Esophagus squamous epithelium (tissue), 5 donors: ENCODE results near the gene CAPS. TPM values are rescaled to one million over a fixed set of nuclear protein-coding genes. Genes with fewer than 3 reads are reported as not detected.
A peak's percentile ranks its signal among the peaks of the same experiment; 100 is the strongest.

Experiments used
- DNase-seq: peaks from one replicate; lab custom pipeline; 2025; lab: John Stamatoyannopoulos, UW
- H3K27ac ChIP-seq, 4 donors: fragments of 200-600 bp; sonication (generic); one replicate each; pipeline ENCODE4 v1.5.1; 2016 to 2019; ENCODE audit warnings: mild to moderate bottlenecking in 1 of 4
- H3K27me3 ChIP-seq, 4 donors: fragments of 200-600 bp; sonication (generic); 1 replicate in 3 of 4; 2 replicates in 1 of 4; pipeline versions ENCODE4 v1.5.1 to v1.6.0; 2017 to 2021; ENCODE audit warnings: antibody characterized with exemption in 1 of 4
- H3K36me3 ChIP-seq, 3 donors: fragments of 200-600 bp; sonication (generic); one replicate each; pipeline ENCODE4 v1.5.1; 2016 to 2019
- H3K4me1 ChIP-seq, 3 donors: fragments of 200-600 bp; sonication (generic); one replicate each; pipeline ENCODE4 v1.5.1; 2017 to 2019
- H3K4me3 ChIP-seq, 4 donors: fragments of 200-600 bp; sonication (generic); 1 replicate in 3 of 4; 2 replicates in 1 of 4; pipeline ENCODE4 v1.5.1; 2016 to 2019; ENCODE audit warnings: mild to moderate bottlenecking in 2 of 4, moderate library complexity in 1 of 4
- H3K9me3 ChIP-seq, 3 donors: fragments of 200-600 bp; sonication (generic); one replicate each; pipeline ENCODE4 v1.5.1; 2016 to 2019
- POLR2A ChIP-seq, 4 donors: fragments of 450-650 bp; IDR thresholded peaks; one replicate each; pipeline ENCODE4 v1.6.1; 2017; ENCODE audit warnings: antibody characterized with exemption in 4 of 4, mild to moderate bottlenecking in 4 of 4, moderate library complexity in 3 of 4
- WGBS, 2 donors: methylation state at CpG; one replicate each; pipeline ENCODE4 v1.1.5; 2018; 5-methylcytosine and 5-hydroxymethylcytosine counted together
- intact Hi-C: fragments of 100-400 bp; cut with DNase I; formaldehyde crosslinking; loops from one replicate; pipeline ENCODE4 v1.15.0; 2022
- total RNA-seq, 4 donors: library from RNA; depleted of rRNA; stranded (reverse); fragments of >200 nt; gene quantifications; one replicate each; pipeline ENCODE4 v1.1.0, GENCODE V29; 2016
- TF ChIP-seq, protein P1 (sequence below), 6 experiments: fragments of 450-650 bp in 4 of 6; fragments of 200-600 bp in 2 of 6; sonication (generic) in 2 of 6; IDR thresholded peaks; one replicate each; pipeline ENCODE4 v1.5.1; 2016 to 2019; ENCODE audit warnings: antibody characterized with exemption in 6 of 6, mild to moderate bottlenecking in 4 of 6, moderate library complexity in 4 of 6
- donor health status: DM: yes; HTN: yes; CAD: no.

CAPS gene
- total RNA-seq, 4 donors from 2014 or later: 3.3 to 13.7 (median 7.3) TPM

DNA sequence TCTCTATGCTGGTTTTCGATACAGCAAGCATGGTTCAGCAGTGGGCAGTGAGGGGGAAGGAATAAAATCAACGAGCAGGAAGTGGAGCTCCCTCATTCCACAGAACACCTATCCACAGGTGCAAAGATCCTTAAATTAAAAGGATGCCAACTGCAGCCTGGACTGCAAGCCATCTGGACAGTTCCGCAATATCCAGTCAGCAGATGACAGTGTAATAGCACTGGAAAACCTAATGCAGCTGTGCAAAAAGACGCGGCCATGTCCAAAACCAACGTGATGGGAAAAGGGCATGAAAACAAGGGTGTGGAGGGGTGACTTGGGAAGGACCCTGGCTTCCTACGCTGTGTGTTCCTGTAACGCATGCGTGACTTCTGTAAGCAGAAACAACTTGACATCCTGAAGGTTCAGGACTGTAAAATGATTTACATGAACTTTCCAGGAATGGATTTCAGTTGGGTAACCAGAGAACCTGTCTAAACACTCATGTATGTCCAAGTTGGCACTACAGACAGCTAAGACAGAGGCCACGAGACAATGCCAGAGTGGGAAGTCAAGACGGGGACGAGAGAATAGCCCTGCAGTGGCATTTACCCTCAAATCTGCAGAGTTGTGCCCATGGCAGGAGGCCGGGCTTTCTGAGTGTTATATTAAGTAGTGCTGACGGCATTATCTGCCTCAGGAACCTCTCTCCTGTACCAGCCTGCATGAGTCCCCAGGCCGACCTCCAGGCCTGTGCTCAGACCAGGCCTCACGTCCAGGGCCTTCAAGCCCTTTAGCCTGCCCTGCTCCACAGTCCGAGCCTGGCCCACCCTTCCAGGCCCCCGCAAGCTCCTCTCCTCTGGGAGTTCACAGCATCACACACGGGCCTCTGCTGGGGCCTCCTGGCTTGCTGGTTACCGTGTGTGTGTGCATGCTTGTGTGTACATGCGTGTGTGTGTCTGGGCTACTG lies 26.5 kb downstream of the CAPS start:
- intact Hi-C loops: no loop called here
- H3K36me3 ChIP-seq: peaks cover 10 to 70% (median 11%) of the 10 kb centered on the region in 3 donors
- H3K4me3 ChIP-seq: no peak overlapping the region
- DNase-seq: no peak
- no peaks in the 10 kb centered on the region for H3K9me3 ChIP-seq
- no peaks in the 10 kb centered on the region for H3K27me3 ChIP-seq
- peaks cover 0 to 37% (median 24%) of the 10 kb centered on the region in 3 donors for H3K4me1 ChIP-seq
- H3K27ac ChIP-seq: no peak overlapping the region
- WGBS, 2 donors: 87 to 95% methylated on average over 14 to 20 of the region's 21 CpGs
- TF ChIP-seq, protein P1, sequence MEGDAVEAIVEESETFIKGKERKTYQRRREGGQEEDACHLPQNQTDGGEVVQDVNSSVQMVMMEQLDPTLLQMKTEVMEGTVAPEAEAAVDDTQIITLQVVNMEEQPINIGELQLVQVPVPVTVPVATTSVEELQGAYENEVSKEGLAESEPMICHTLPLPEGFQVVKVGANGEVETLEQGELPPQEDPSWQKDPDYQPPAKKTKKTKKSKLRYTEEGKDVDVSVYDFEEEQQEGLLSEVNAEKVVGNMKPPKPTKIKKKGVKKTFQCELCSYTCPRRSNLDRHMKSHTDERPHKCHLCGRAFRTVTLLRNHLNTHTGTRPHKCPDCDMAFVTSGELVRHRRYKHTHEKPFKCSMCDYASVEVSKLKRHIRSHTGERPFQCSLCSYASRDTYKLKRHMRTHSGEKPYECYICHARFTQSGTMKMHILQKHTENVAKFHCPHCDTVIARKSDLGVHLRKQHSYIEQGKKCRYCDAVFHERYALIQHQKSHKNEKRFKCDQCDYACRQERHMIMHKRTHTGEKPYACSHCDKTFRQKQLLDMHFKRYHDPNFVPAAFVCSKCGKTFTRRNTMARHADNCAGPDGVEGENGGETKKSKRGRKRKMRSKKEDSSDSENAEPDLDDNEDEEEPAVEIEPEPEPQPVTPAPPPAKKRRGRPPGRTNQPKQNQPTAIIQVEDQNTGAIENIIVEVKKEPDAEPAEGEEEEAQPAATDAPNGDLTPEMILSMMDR (IDR thresholded peaks at IDR 0.05): no peak
- TF ChIP-seq POLR2A (IDR thresholded peaks at IDR 0.05): no peak

DNA sequence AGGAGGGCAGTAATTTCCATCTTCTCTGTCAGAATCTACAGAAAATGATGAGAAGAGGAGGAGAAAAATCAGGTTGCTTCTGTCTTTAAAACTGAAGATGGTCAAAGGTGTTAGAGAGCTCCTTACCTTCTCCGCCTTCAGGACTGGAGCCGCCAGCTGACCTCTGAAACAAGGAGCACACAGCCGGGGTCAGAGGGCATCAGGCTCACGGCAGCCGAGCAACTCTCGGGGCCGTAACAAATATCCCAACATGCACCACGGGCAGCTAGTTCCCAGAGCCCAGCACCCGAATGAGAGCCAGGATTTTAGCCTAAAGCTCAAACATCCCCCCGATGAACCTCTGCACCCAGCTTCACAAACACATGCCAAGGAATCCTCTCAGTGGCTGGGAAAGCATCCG lies 27.6 kb downstream of the CAPS start:
- Histone ChIP-seq H3K4me1 (peaks cover 0 to 35% (median 21%) of the 10 kb centered on the region in 3 donors), H3K36me3 (peaks cover 10 to 69% (median 11%) of the 10 kb centered on the region in 3 donors), H3K9me3 (no peaks in the 10 kb centered on the region), H3K4me3 (no peak overlapping the region), H3K27me3 (no peaks in the 10 kb centered on the region), H3K27ac (peak overlapping the region in 3 of 4 donors; percentile 44 to 59 (median 49))
- intact Hi-C loops: no loop called here
- no peak for TF ChIP-seq POLR2A (IDR thresholded peaks at IDR 0.05)
- whole genome bisulfite sequencing, 2 donors: 77 to 86% methylated on average over 4 of the region's 11 CpGs
- no peak for DNase-seq

DNA sequence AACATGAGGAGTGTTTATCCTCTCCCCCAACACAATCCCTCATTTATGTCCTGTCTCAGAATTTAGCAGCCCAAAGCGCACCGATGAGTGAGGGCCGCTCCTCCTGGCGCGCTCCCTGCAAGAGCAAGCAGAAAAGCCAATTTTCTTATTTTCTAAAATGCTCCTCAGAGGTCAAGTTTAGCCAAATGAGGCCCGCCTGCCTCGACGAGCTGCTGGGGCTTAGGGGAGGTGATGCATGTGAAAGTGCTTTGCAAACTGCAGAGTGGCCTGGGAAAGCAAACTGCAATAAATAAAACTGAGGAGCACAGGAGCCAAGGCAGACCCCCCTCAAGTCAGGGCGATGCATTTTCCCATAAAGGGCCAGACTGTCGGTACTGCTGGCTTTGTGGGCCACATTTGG lies 29.0 kb downstream of the CAPS start:
- TF ChIP-seq, protein P1 (IDR thresholded peaks at IDR 0.05): no peak
- no peak for TF ChIP-seq POLR2A (IDR thresholded peaks at IDR 0.05)
- whole genome bisulfite sequencing, 2 donors: 68 to 81% methylated on average over 9 to 10 of the region's 10 CpGs

DNA sequence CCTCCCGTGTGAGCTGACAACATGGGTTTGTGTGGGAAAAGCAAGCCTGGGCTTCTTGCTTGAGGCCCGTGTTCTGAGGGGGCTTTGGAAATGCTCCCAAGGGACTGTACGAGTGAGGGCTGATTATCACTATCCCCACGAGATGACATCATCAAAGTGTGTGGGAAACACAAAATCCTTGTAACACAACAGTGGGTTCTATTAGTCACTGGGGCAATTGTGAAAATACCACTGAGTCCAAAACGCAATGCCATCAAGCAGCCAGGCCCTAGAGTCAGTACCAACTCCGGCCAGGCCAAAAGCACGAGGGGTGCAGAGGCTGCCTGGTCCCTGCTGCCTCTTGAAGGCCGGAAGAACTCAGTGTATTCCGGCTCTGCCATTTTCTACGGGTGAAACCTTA lies 29.6 kb downstream of the CAPS start:
- Histone ChIP-seq H3K36me3 (peaks cover 10 to 63% (median 11%) of the 10 kb centered on the region in 3 donors), H3K4me1 (peaks cover 10 to 55% (median 31%) of the 10 kb centered on the region in 3 donors), H3K27me3 (no peaks in the 10 kb centered on the region), H3K4me3 (no peak overlapping the region), H3K27ac (peak overlapping the region in 3 of 4 donors; percentile 25 to 59 (median 50)), H3K9me3 (no peaks in the 10 kb centered on the region)
- no peak for TF ChIP-seq POLR2A (IDR thresholded peaks at IDR 0.05)
- TF ChIP-seq, protein P1 (IDR thresholded peaks at IDR 0.05): no peak
- WGBS, 2 donors: 58 to 67% methylated on average over 8 to 10 of the region's 10 CpGs
- intact Hi-C loops: no loop called here
- no peak for DNase-seq

More for the DNA sequence above, 29.0 kb downstream of the CAPS start:
- DNase-seq: no peak
- intact Hi-C loops: no loop called here
- peaks cover 10 to 64% (median 11%) of the 10 kb centered on the region in 3 donors for H3K36me3 ChIP-seq
- H3K9me3 ChIP-seq: no peaks in the 10 kb centered on the region
- H3K4me3 ChIP-seq: no peak overlapping the region
- no peaks in the 10 kb centered on the region for H3K27me3 ChIP-seq
- H3K27ac ChIP-seq: peak overlapping the region in 3 of 4 donors; percentile 44 to 59 (median 50)
- H3K4me1 ChIP-seq: peaks cover 8 to 49% (median 28%) of the 10 kb centered on the region in 3 donors

DNA sequence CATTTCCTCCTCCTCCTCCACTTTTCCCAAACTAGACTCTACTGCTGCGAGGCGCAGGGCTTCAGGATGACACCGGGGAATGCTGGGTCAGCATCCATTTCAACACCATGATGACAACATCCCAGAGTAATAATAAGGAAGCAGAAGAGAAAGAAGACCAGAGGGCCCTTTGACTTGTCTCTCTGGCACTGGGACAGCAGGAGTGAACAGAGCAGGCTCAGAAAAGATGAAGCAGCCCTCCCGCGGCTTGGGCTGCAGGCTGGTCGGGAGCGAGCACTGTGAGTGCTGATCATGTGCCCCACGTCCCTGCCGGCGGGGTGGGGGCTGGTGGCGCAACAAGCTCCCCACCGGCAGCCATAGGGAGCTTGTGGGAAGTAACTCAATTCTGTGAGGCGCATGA lies 33.4 kb downstream of the CAPS start:
- no peaks in the 10 kb centered on the region for H3K9me3 ChIP-seq
- no peak for DNase-seq
- H3K4me3 ChIP-seq: peak overlapping the region in 2 of 4 donors; percentile 7 to 9
- no peaks in the 10 kb centered on the region for H3K27me3 ChIP-seq
- H3K4me1 ChIP-seq: peaks cover 32 to 86% (median 60%) of the 10 kb centered on the region in 3 donors
- peak overlapping the region; percentile 42 to 82 (median 72) for H3K27ac ChIP-seq
- WGBS, 2 donors: 60 to 65% methylated on average over 5 to 11 of the region's 13 CpGs
- TF ChIP-seq POLR2A (IDR thresholded peaks at IDR 0.05): no peak
- TF ChIP-seq, protein P1 (IDR thresholded peaks at IDR 0.05): no peak
- intact Hi-C loops: no loop called here
- peaks cover 0 to 47% (median 0%) of the 10 kb centered on the region in 3 donors for H3K36me3 ChIP-seq
